HG03039 (cell line): ENCODE results near the gene TP53AIP1.

ENCODE experiments used
- ATAC-seq: cut with Tn5 transposase; IDR thresholded peaks from one replicate; pipeline ENCODE4 v1.9.1; 2021; ENCODE audit warnings: mild to moderate bottlenecking, moderate library complexity; ENCODE audit not compliant: unreplicated experiment

The TP53AIP1 gene

DNA sequence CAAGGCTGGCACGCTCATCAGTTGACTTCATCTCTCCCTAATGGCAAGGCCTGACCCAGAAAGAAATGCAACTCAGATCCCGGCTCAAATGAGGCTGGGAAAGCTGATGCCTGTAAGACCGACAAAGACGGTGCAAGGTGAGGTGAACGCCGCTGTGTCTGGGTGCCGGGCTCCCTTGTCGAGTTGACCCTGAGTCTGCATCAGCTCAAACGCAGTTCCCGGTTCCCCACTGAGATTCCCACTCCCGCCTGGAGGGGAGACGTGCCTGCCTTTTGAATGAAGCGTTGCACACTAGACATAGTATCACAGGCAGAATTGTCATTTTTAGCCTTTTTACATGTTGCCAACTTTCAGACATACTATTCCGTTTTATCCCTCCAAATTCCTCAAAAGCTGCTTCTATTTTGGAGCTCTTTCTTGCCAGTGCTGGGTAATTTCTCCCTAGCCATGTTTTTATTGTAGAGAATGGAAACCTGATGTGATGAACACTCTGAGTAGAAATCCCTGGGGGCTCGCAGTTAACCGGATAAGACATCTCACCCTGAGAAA, 831 bp upstream of the TP53AIP1 start:
- ATAC-seq = no peak

DNA sequence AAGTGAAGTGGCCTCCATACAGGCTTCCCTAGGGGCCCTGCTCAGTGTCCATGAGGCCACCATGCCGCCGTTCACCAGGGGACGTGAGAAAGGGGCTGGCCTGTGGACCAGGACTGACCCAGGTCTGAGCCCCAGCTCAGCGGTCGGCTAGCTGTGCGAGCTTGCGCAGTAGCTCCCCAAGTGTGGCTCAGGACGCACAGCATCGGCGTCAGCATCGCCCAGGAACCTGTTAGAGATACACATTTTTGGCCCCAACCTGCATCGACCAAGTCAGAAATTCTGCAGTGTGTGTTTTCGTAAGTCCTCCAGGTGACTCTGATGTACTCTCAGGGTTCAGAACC, 429 bp downstream of the TP53AIP1 start:
- ATAC-seq = no peak

DNA sequence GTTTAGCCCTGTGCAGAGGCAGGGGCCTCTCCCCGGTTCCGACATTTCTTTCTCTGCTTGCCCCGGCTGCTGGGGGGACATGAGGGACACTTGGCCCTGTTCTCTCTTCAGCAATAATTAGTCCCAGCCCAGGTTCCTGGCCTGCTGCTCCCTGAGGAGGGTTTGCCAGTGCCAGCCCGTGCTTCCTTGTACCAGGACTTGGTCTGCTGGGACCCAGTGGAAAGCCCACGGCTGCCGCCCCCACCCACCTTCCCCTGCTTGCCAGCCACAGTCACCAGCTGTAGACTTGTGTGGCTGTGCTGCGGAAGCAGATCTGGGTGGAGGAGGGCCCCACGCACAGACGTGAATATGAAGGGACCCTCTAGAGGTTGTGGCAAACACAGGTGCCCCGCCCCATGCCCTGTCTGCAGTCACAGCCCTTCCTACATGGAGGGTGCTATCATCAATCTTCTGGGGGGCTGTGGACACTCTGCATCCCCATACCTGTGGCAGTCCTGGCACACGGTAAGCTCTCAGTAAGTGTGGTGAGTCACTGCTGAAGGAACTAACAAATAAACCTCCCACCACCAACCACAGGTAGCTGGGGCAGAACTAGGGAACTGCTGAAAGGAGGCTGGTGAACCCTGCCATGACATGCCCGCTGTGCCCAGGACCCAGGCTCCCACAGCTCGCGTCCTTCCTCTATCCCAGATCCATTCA, 949 bp downstream of the TP53AIP1 start:
- ATAC-seq = no peak

DNA sequence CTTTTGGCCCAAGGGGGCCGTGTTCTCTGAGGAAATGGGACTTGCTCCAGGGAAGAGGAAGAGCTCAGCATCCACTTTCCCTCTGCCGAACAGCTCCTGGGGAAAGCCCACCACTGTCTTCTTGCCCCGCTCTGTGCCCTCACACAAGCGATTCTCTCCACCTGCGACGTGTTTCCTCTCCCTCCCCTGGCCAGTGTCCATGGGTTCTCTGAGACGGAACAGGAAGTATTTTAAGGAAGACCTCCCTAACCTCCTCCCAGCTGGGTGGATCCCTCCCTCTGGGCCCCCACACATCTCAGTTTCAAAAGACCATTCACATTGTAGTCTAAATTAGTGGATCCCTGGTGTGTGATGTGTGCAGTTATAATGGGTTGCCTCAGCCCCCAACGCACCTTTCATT, 1.6 kb downstream of the TP53AIP1 start:
- ATAC-seq = no peak

- no peak for ATAC-seq
Measured at GRCh38 chr11:128940603-128941002, 2.1 kb downstream of the TP53AIP1 start.

GRCh38 chr11:128940156-128940555, 2.5 kb downstream of the TP53AIP1 start:
- ATAC-seq = no peak

GRCh38 chr11:128939591-128939990, 3.1 kb downstream of the TP53AIP1 start:
- no peak for ATAC-seq

DNA sequence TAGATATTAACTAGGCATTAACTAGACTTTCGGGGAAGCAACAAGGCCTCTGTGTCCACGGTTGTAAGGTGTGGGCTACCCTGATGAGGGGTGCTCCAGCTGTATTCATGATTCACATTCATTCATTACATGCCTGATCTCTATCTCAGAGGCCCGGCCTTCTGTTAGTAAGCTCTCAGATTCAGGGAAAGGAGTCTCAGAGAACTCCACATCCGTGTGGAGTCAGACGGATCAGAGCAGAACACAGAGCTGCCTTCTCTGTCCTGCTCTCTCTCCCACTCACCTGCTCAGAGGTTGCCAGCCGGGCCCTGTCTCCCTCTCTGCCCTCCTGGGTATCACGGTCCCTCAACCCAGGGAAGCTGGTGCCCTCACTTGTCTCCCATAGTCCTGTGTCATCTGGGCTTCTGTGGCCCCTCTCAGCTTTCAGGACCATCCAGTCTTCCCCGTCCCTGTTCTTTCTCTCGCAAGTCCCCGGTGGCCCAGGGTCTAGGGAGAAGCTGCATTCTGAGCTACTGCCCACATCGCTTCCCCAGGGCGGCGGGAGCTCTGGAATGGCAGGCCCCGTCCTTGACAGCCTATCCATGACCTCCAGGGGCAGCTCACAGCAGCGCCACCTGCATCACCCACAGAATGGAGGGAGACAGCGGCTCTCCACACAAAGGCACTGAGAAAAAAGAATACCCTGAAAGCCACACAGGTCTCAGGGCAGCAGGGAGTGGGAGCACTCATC, 4.3 kb downstream of the TP53AIP1 start:
- no peak for ATAC-seq

DNA sequence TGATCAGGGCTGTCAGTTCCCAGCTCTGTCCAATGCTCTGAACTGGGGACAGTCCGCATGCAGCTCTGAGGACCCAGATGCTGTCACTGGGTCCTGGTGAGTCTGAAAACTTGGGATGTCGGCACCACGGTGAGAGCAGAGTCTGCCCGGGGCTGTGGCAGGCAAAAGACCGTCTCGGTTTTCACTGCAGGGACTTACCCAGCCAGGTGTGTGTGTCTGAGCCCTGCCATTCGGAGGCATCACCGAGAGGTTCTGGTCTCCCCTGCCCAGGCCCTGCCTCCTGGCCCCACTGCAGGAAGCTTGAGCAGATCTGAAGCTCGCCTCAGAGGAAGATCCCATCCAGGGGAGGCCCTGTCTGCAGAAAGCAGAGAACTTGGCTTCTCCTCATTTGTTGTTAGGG, 5.2 kb downstream of the TP53AIP1 start:
- no peak for ATAC-seq

DNA sequence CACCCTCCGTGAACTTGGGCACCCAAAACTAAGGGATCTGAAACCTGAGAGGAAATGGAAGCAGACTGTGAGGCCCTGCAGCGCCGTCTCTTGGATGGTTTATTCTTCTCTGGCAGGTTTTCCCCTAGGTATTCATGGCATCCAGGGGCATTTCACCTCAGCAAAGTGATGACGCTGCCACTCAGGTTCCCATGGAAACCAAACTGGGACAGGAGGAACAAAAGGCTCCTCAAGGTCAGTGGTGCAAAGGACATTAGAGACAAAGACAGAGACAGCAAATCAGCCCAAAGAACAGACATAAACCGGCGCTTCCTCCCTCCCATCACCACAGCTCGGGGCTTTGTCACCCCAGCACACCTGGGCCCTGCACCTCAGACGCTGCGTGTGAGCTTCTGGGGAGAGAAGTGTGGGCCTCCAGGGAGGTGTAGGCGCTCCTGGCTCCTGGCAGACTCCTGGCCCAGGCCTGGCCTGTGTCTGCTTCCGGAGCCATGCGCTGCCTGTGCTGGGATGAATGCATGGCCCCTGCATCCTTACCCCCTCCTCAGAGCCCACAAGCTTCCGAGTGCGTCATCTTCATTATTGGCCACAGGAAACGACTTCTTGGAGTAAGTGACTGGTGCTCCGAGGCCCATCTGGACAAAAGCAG, 5.9 kb downstream of the TP53AIP1 start:
- ATAC-seq = no peak

GRCh38 chr11:128934926-128935325, 7.7 kb downstream of the TP53AIP1 start:
- no peak for ATAC-seq

- no peak for ATAC-seq
Measured at GRCh38 chr11:128934351-128934750, 8.3 kb downstream of the TP53AIP1 start.

- no peak for ATAC-seq
Measured at GRCh38 chr11:128933481-128934178, 9.0 kb downstream of the TP53AIP1 start.

DNA sequence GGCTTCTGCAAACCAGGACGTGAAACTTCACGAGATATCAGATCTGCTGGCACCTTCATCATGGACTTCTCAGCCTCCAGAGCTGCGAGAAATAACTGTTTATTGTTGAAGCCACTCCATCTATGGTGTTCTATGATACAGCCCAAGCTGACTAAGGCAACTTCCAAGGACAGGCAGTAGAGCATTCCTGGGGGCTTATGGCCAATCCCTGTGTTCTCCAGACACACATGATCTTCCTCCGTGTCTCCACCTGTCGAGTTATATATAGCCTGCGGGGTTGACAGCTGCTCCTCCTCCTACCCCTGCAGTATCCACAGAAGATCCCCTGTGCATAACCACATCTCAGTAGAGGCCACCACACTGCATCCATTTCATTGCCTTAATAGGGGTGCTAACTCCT, 11.0 kb downstream of the TP53AIP1 start:
- no peak for ATAC-seq

- ATAC-seq = no peak
Measured at GRCh38 chr11:128931066-128931465, 11.6 kb downstream of the TP53AIP1 start.

- ATAC-seq = no peak
Measured at GRCh38 chr11:128929991-128930390, 12.7 kb downstream of the TP53AIP1 start.

DNA sequence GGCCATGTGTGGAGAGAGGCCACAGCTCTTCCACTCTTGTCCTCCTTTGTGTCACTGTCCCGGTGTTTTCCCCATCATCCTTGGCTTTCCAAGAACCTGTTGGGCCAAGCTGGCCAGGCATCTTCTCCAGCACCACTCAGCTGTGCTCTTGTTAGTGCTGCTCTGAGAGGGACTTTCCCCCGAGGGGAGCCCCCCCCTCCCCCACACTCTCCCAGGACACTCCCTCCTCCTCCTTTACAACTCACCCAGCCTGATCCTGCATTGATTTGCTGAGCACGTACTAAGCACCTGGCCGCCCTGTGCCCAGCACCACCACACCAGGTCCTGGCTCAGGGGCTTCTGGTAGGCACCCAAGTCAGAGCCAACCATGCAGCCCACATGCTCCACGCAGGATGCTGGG, 13.2 kb downstream of the TP53AIP1 start:
- ATAC-seq = no peak

- ATAC-seq = peak; percentile 92
Measured at GRCh38 chr11:128928400-128928799, 14.3 kb downstream of the TP53AIP1 start.

DNA sequence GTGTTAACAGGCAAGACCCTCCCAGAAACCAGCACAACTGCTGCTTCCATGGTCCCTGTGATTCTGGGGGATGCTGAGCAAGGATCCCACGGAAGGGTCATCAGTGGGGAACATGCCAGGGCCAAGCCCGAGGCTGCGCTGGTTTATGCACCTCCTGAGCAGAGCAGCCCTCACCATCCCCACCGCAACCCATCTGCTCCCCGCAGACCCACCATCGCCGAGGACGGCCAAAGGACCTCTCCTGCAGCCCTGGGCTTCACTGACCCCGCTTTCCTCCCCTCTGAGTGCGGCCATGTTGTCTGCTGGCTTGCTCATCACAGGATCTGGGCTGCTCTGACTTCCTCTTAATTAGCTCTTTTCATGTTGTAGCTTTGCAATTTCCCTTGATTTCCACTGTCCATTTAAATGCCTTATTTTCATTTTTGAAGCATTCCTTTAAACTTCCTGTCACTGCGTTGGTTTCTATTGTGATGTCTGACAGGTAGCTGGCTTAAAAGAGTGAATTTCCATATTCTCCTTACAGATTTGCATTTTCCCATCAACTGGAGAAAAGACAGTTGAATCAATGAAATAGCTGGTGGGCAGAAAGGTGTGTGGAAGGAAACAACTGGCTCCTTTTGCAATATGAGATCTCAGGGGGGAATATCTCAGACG, 14.9 kb downstream of the TP53AIP1 start:
- no peak for ATAC-seq

- no peak for ATAC-seq
Measured at GRCh38 chr11:128927108-128927461, 15.6 kb downstream of the TP53AIP1 start.
